ENCODE measurements around the gene HMCN2.

GRCh38 chr9:130380920-130381469 lies 115.4 kb downstream of the HMCN2 start:
- TF ChIP-seq CTCF (IDR thresholded peaks at IDR 0.05; ENCODE audit: extremely low read depth in 1 of 2, insufficient read depth in 1 of 2, low read depth in 1 of 2, low read length in 2 of 2) = no peak
- TF ChIP-seq POLR2AphosphoS5 (IDR thresholded peaks at IDR 0.05; ENCODE audit: insufficient read depth, low read depth, low read length) = no peak
- TF ChIP-seq EZH2 (IDR thresholded peaks at IDR 0.05; ENCODE audit: borderline replicate concordance, low read depth, low read length, severe bottlenecking) = no peak
- no peak for TF ChIP-seq POLR2A (IDR thresholded peaks at IDR 0.05; ENCODE audit: low read depth, low read length)
- TF ChIP-seq JUN (IDR thresholded peaks at IDR 0.05; ENCODE audit: borderline replicate concordance, insufficient read depth, insufficient read length, low read depth) = no peak
